SK-N-SH treated with all-trans-retinoic acid at 6 μM for 48 hours (cell line): Measurements from ENCODE around the gene PTPRH.

Experiments
- ATAC-seq: fragments of 200-7000 bp; cut with Tn5 transposase; 3 replicates; pipeline ENCODE4 v1.9.1; 2020; ENCODE audit warnings: mild to moderate bottlenecking, moderate library complexity
- ARNTL ChIP-seq: fragments of 450-650 bp; formaldehyde crosslinking; IDR thresholded peaks from 2 replicates; pipeline ENCODE4 v1.5.0; 2020; ENCODE audit warnings: low read depth, mild to moderate bottlenecking, moderate library complexity, borderline replicate concordance
- CSDC2 ChIP-seq: fragments of 250-450 bp; sonication (Bioruptor Pico); IDR thresholded peaks from 2 replicates; pipeline ENCODE4 v1.5.0; 2020; ENCODE audit warnings: mild to moderate bottlenecking, moderate library complexity
- GLIS3 ChIP-seq: fragments of 250-450 bp; sonication (Bioruptor Pico); IDR thresholded peaks from 2 replicates; pipeline ENCODE4 v1.5.0; 2020; ENCODE audit warnings: mild to moderate bottlenecking, moderate library complexity
- ISL1 ChIP-seq: fragments of 250-450 bp; sonication (Bioruptor Pico); IDR thresholded peaks from 2 replicates; pipeline ENCODE4 v2.1.2; 2022; ENCODE audit warnings: mild to moderate bottlenecking, moderate library complexity
- POU6F1 ChIP-seq: fragments of 250-450 bp; sonication (Bioruptor Pico); IDR thresholded peaks from 2 replicates; pipeline ENCODE4 v1.8.0; 2021; ENCODE audit warnings: low read depth, mild to moderate bottlenecking, moderate library complexity, borderline replicate concordance
- PPARA ChIP-seq: fragments of 250-450 bp; sonication (Bioruptor Pico); IDR thresholded peaks from 2 replicates; pipeline ENCODE4 v1.5.0; 2020; ENCODE audit warnings: mild to moderate bottlenecking, borderline replicate concordance
- RARB ChIP-seq: fragments of 250-450 bp; sonication (Bioruptor Pico); IDR thresholded peaks from 2 replicates; pipeline ENCODE4 v1.8.0; 2021; ENCODE audit warnings: mild to moderate bottlenecking, moderate library complexity
- SNAI2 ChIP-seq: fragments of 250-450 bp; sonication (Bioruptor Pico); IDR thresholded peaks from 2 replicates; pipeline ENCODE4 v1.5.0; 2020; ENCODE audit warnings: mild to moderate bottlenecking, moderate library complexity
- TCF4 ChIP-seq: fragments of 250-450 bp; sonication (Bioruptor Pico); IDR thresholded peaks from 2 replicates; pipeline ENCODE4 v1.8.0; 2021; ENCODE audit warnings: mild to moderate bottlenecking, moderate library complexity, borderline replicate concordance
- TOX ChIP-seq: fragments of 250-450 bp; sonication (Bioruptor Pico); IDR thresholded peaks from 2 replicates; pipeline ENCODE4 v1.8.0; 2021; ENCODE audit warnings: mild to moderate bottlenecking, moderate library complexity, borderline replicate concordance
- ZC3H10 ChIP-seq: fragments of 250-450 bp; sonication (Bioruptor Pico); IDR thresholded peaks from 2 replicates; pipeline ENCODE4 v1.5.1; 2021; ENCODE audit warnings: mild to moderate bottlenecking, moderate library complexity
- ZFP30 ChIP-seq: fragments of 450-650 bp; formaldehyde crosslinking; IDR thresholded peaks from 2 replicates; pipeline ENCODE4 v1.5.0; 2022; ENCODE audit warnings: mild to moderate bottlenecking, moderate library complexity
- ZNF565 ChIP-seq: fragments of 450-650 bp; formaldehyde crosslinking; conservative IDR thresholded peaks from 2 replicates; pipeline ENCODE4 v1.5.0; 2020; ENCODE audit warnings: low read depth, mild to moderate bottlenecking, moderate library complexity
- ZNF70 ChIP-seq: fragments of 450-650 bp; formaldehyde crosslinking; IDR thresholded peaks from 2 replicates; pipeline ENCODE4 v1.5.0; 2020; ENCODE audit warnings: mild to moderate bottlenecking, moderate library complexity
- ZNF8 ChIP-seq: fragments of 450-650 bp; formaldehyde crosslinking; IDR thresholded peaks from 2 replicates; pipeline ENCODE4 v1.5.0; 2020; ENCODE audit warnings: mild to moderate bottlenecking, moderate library complexity
- TF ChIP-seq, protein P1 (sequence below): fragments of 250-450 bp; sonication (Bioruptor Pico); IDR thresholded peaks from 2 replicates; pipeline ENCODE4 v1.5.1; 2020; ENCODE audit warnings: low read depth, mild to moderate bottlenecking, moderate library complexity
- TF ChIP-seq, protein P2 (sequence below): fragments of 250-450 bp; sonication (Bioruptor Pico); IDR thresholded peaks from 2 replicates; pipeline ENCODE4 v1.8.0; 2020; ENCODE audit warnings: mild to moderate bottlenecking, moderate library complexity, borderline replicate concordance
- TF ChIP-seq, protein P3 (sequence below): fragments of 250-450 bp; sonication (Bioruptor Pico); IDR thresholded peaks from 2 replicates; pipeline ENCODE4 v1.5.0; 2020; ENCODE audit warnings: mild to moderate bottlenecking, moderate library complexity

PTPRH gene

GRCh38 chr19:55181740-55182139, 27.6 kb downstream of the PTPRH start:
- TF ChIP-seq, protein P1, sequence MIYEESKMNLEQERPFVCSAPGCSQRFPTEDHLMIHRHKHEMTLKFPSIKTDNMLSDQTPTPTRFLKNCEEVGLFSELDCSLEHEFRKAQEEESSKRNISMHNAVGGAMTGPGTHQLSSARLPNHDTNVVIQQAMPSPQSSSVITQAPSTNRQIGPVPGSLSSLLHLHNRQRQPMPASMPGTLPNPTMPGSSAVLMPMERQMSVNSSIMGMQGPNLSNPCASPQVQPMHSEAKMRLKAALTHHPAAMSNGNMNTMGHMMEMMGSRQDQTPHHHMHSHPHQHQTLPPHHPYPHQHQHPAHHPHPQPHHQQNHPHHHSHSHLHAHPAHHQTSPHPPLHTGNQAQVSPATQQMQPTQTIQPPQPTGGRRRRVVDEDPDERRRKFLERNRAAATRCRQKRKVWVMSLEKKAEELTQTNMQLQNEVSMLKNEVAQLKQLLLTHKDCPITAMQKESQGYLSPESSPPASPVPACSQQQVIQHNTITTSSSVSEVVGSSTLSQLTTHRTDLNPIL (CRISPR knock-in tag): no peak
- TF ChIP-seq ZC3H10 (CRISPR knock-in tag): no peak
- TF ChIP-seq RARB (CRISPR knock-in tag): no peak
- no peak for TF ChIP-seq GLIS3 (CRISPR knock-in tag)
- TF ChIP-seq, protein P2, sequence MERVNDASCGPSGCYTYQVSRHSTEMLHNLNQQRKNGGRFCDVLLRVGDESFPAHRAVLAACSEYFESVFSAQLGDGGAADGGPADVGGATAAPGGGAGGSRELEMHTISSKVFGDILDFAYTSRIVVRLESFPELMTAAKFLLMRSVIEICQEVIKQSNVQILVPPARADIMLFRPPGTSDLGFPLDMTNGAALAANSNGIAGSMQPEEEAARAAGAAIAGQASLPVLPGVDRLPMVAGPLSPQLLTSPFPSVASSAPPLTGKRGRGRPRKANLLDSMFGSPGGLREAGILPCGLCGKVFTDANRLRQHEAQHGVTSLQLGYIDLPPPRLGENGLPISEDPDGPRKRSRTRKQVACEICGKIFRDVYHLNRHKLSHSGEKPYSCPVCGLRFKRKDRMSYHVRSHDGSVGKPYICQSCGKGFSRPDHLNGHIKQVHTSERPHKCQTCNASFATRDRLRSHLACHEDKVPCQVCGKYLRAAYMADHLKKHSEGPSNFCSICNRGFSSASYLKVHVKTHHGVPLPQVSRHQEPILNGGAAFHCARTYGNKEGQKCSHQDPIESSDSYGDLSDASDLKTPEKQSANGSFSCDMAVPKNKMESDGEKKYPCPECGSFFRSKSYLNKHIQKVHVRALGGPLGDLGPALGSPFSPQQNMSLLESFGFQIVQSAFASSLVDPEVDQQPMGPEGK (CRISPR knock-in tag): no peak
- no peak for TF ChIP-seq ARNTL
- no peak for TF ChIP-seq POU6F1 (CRISPR knock-in tag)
- no peak for TF ChIP-seq SNAI2 (CRISPR knock-in tag)
- no peak for TF ChIP-seq TOX
- no peak for TF ChIP-seq TCF4 (CRISPR knock-in tag)
- TF ChIP-seq ISL1 (CRISPR knock-in tag): no peak
- no peak for TF ChIP-seq CSDC2 (CRISPR knock-in tag)
- no peak for TF ChIP-seq ZNF8 (CRISPR knock-in tag)
- no peak for TF ChIP-seq ZFP30 (CRISPR knock-in tag)
- no peak for TF ChIP-seq ZNF70 (CRISPR knock-in tag)
- TF ChIP-seq, all 23 proteins: peak for 0
- ATAC-seq: no peak

DNA sequence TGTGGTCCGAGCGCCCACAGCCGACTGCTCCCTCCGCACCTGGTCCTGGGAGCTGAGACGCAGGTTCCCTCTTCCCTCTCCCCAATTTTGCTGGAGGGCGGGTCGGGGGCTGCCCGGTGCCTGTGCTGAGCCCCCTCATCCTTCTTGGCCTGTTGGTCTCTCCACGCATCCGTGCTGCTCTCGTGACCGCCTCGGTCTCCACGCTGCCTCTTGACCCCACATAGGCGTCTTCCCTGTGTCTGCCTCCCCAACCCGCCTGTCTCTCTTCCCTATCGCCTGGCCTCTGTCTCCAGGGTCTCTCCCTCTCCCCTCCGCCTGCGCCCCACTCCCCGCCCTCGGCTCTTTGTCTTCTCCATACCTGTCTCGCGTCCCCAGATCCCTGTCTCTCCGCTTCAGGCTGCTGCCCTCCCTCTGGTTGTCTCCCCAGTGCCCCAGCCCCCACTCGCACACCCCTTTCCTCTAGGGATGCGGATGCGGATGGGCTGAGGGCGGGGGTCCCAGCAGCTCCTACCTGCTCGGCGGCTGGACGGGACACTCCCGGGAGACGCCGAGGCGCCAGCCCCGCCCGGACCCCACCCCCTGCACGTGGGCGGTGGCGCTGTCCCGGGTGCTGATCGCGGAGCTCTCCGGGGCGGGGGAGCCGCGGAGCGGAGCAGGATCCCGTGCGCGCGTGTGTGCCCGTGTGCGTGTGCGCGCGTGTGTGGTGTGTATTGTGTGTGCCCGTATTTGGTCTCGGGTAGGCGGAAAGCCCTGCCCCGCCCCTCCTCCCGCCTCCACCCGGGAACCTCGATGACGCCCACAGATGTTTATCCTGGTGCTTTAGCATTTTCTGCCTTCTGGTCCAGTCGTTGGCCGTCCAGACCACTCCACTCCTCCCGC, 29.5 kb downstream of the PTPRH start, which contains the start of gene SYT5:
TSS of gene SYT5 (minus strand) at position 684 of the 879 bp plus-strand sequence. CDS start 1,248 bp downstream, outside the sequence.
- TF ChIP-seq ZNF8 (CRISPR knock-in tag) (no peak), PPARA (CRISPR knock-in tag) (no peak), ZC3H10 (CRISPR knock-in tag) (no peak), ARNTL (no peak), ZNF565 (no peak), ZNF70 (CRISPR knock-in tag) (no peak), POU6F1 (CRISPR knock-in tag) (no peak), ISL1 (CRISPR knock-in tag) (no peak), ZFP30 (CRISPR knock-in tag) (no peak), GLIS3 (CRISPR knock-in tag) (no peak), CSDC2 (CRISPR knock-in tag) (no peak)
- TF ChIP-seq, protein P1 (CRISPR knock-in tag): no peak
- TF ChIP-seq, protein P3, sequence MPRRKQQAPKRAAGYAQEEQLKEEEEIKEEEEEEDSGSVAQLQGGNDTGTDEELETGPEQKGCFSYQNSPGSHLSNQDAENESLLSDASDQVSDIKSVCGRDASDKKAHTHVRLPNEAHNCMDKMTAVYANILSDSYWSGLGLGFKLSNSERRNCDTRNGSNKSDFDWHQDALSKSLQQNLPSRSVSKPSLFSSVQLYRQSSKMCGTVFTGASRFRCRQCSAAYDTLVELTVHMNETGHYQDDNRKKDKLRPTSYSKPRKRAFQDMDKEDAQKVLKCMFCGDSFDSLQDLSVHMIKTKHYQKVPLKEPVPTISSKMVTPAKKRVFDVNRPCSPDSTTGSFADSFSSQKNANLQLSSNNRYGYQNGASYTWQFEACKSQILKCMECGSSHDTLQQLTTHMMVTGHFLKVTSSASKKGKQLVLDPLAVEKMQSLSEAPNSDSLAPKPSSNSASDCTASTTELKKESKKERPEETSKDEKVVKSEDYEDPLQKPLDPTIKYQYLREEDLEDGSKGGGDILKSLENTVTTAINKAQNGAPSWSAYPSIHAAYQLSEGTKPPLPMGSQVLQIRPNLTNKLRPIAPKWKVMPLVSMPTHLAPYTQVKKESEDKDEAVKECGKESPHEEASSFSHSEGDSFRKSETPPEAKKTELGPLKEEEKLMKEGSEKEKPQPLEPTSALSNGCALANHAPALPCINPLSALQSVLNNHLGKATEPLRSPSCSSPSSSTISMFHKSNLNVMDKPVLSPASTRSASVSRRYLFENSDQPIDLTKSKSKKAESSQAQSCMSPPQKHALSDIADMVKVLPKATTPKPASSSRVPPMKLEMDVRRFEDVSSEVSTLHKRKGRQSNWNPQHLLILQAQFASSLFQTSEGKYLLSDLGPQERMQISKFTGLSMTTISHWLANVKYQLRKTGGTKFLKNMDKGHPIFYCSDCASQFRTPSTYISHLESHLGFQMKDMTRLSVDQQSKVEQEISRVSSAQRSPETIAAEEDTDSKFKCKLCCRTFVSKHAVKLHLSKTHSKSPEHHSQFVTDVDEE: no peak
- peak; percentile 83 for ATAC-seq
